Activated naive CD4-positive, alpha-beta T cell (primary cell): ENCODE measurements around the gene GLS.
"Not testable (repeated sequence)": the region's sequence is repeated elsewhere in the genome, so short reads cannot be mapped to it uniquely, and the experiment has no call there.

Experiments
- DNase-seq, 4 experiments: peaks; one replicate each; lab custom pipeline; 2025; lab: John Stamatoyannopoulos, UW

GLS gene

GRCh38 chr2:190933361-190933760 is 52.7 kb downstream of the GLS start:
- no peak for DNase-seq

- DNase-seq: no peak
These were observed 54.4 kb downstream of the GLS start for GRCh38 chr2:190935054-190935453.

GRCh38 chr2:190938771-190939335 is 58.2 kb downstream of the GLS start:
- DNase-seq: no peak

GRCh38 chr2:190940454-190940853 is 59.8 kb downstream of the GLS start:
- DNase-seq: no peak

GRCh38 chr2:190941571-190941970 is 61.0 kb downstream of the GLS start:
- DNase-seq: no peak

GRCh38 chr2:190942697-190943096 is 62.1 kb downstream of the GLS start:
- no peak for DNase-seq

- DNase-seq: no peak
These were observed 63.1 kb downstream of the GLS start for GRCh38 chr2:190943706-190944105.

- DNase-seq: no peak
These were observed 66.5 kb downstream of the GLS start for GRCh38 chr2:190947141-190947540.

- DNase-seq: no peak
These were observed 67.2 kb downstream of the GLS start for GRCh38 chr2:190947711-190948251.

GRCh38 chr2:190948671-190949070 is 68.0 kb downstream of the GLS start:
- DNase-seq: no peak

- no peak for DNase-seq
These were observed 70.0 kb downstream of the GLS start for GRCh38 chr2:190950566-190950991.

GRCh38 chr2:190953257-190953656 is 72.6 kb downstream of the GLS start:
- DNase-seq: no peak

- DNase-seq: no peak
These were observed 79.5 kb downstream of the GLS start for GRCh38 chr2:190959911-190960788.

- DNase-seq: not testable (repeated sequence)
These were observed 80.5 kb downstream of the GLS start for GRCh38 chr2:190961117-190961516.

GRCh38 chr2:190961918-190962487 is 81.4 kb downstream of the GLS start:
- DNase-seq: no peak

GRCh38 chr2:190963088-190963487 is 82.5 kb downstream of the GLS start:
- DNase-seq: no peak

- no peak for DNase-seq
These were observed 83.7 kb downstream of the GLS start for GRCh38 chr2:190964170-190964795.

- no peak for DNase-seq
These were observed 85.1 kb downstream of the GLS start for GRCh38 chr2:190965580-190966222.

- no peak for DNase-seq
These were observed 87.9 kb downstream of the GLS start for GRCh38 chr2:190968522-190968921.

GRCh38 chr2:190970160-190970559 is 89.5 kb downstream of the GLS start:
- DNase-seq: no peak

- DNase-seq: no peak
These were observed 90.4 kb downstream of the GLS start for GRCh38 chr2:190970873-190971506.
